CD14-positive monocyte (primary cell): Measurements from ENCODE around the gene ZNF138. TPM values are rescaled to one million over a fixed set of nuclear protein-coding genes. Genes with fewer than 3 reads are reported as not detected.

Source experiments
- DNase-seq, 3 donors: peaks; one replicate each; pipeline ENCODE4 v3.0.0-alpha.2; 2011 to 2022
- H2AFZ ChIP-seq: 2 replicates; pipeline ENCODE4 v1.6.0; 2012; ENCODE audit warnings: mild to moderate bottlenecking, low read depth, low read length, inconsistent platforms; ENCODE audit not compliant: insufficient read depth, poor library complexity, severe bottlenecking
- H3K27ac ChIP-seq, 2 donors: 1 replicate in 1 of 2; 2 replicates in 1 of 2; pipeline ENCODE4 v1.5.1; 2012 to 2013; ENCODE audit warnings: low read length in 2 of 2, control low read depth in 1 of 2, inconsistent platforms in 1 of 2, low read depth in 1 of 2, mild to moderate bottlenecking in 1 of 2
- H3K27me3 ChIP-seq, 2 donors: one replicate each; pipeline versions ENCODE4 v1.6.0 to v1.6.1; 2011 to 2013; ENCODE audit warnings: low read length in 2 of 2; ENCODE audit not compliant: control insufficient read depth in 2 of 2, insufficient read depth in 2 of 2
- H3K36me3 ChIP-seq, 2 donors: replicated peaks in 1 of 2; 1 replicate in 1 of 2; 2 replicates in 1 of 2; pipeline versions ENCODE4 v1.5.1 to v1.6.1; 2012 to 2013; ENCODE audit warnings: low read length in 2 of 2, control low read depth in 1 of 2, inconsistent platforms in 1 of 2, mild to moderate bottlenecking in 1 of 2; ENCODE audit not compliant: insufficient read depth in 2 of 2, control insufficient read depth in 1 of 2
- H3K4me1 ChIP-seq, 2 donors: 1 replicate in 1 of 2; 2 replicates in 1 of 2; pipeline versions ENCODE4 v1.5.1 to v1.6.1; 2012 to 2013; ENCODE audit warnings: low read length in 2 of 2, control low read depth in 1 of 2, inconsistent platforms in 1 of 2, mild to moderate bottlenecking in 1 of 2, moderate library complexity in 1 of 2; ENCODE audit not compliant: insufficient read depth in 2 of 2, control insufficient read depth in 1 of 2
- H3K4me2 ChIP-seq: replicated peaks from 2 replicates; pipeline ENCODE3; 2012; ENCODE audit warnings: low read length, moderate library complexity, mild to moderate bottlenecking; ENCODE audit not compliant: poor library complexity, severe bottlenecking; ENCODE audit errors: extremely low read depth
- H3K4me3 ChIP-seq, 3 experiments: fragments of 200-600 bp in 1 of 3; sonication (generic) in 1 of 3; replicated peaks in 1 of 3; 1 replicate in 2 of 3; 2 replicates in 1 of 3; pipeline ENCODE4 v1.5.1; 2011 to 2013; ENCODE audit warnings: low read length in 3 of 3, mild to moderate bottlenecking in 3 of 3, control low read depth in 2 of 3, low read depth in 2 of 3, inconsistent platforms in 1 of 3, moderate library complexity in 1 of 3
- H3K79me2 ChIP-seq: 2 replicates; pipeline ENCODE4 v1.6.0; 2012; ENCODE audit warnings: mild to moderate bottlenecking, control low read depth, inconsistent platforms, low read length, moderate library complexity; ENCODE audit not compliant: insufficient read depth
- H3K9ac ChIP-seq: 2 replicates; pipeline ENCODE4 v1.6.0; 2017; ENCODE audit warnings: low read length, mild to moderate bottlenecking; ENCODE audit not compliant: insufficient read depth, poor library complexity, severe bottlenecking
- H3K9me3 ChIP-seq, 2 donors: replicated peaks in 1 of 2; 1 replicate in 1 of 2; 2 replicates in 1 of 2; pipeline versions ENCODE4 v1.5.1 to v1.6.1; 2012 to 2013; ENCODE audit warnings: low read length in 2 of 2, control low read depth in 1 of 2; ENCODE audit not compliant: control insufficient read depth in 1 of 2, insufficient read depth in 1 of 2
- H4K20me1 ChIP-seq: 2 replicates; pipeline ENCODE4 v1.6.0; 2012; ENCODE audit warnings: mild to moderate bottlenecking, low read length, control low read depth, moderate library complexity; ENCODE audit not compliant: insufficient read depth
- H3K27ac Mint-ChIP-seq, 7 donors: one replicate each; pipeline ENCODE4 v1.8.0; 2020; ENCODE audit warnings: mild to moderate bottlenecking in 7 of 7, mixed read lengths in 7 of 7, moderate library complexity in 6 of 7, inconsistent platforms in 2 of 7
- H3K27me3 Mint-ChIP-seq, 3 donors: one replicate each; pipeline ENCODE4 v1.8.0; 2021 to 2022; ENCODE audit warnings: low read depth in 3 of 3, mild to moderate bottlenecking in 3 of 3, mixed read lengths in 3 of 3, moderate library complexity in 3 of 3, inconsistent platforms in 1 of 3
- H3K36me3 Mint-ChIP-seq, 2 donors: one replicate each; pipeline ENCODE4 v1.8.0; 2020; ENCODE audit warnings: mixed read lengths in 2 of 2, inconsistent platforms in 1 of 2, mild to moderate bottlenecking in 1 of 2
- H3K4me1 Mint-ChIP-seq: one replicate; pipeline ENCODE4 v1.8.0; 2020; ENCODE audit warnings: mild to moderate bottlenecking, mixed read lengths
- H3K4me3 Mint-ChIP-seq, 2 donors: one replicate each; pipeline ENCODE4 v1.8.0; 2020; ENCODE audit warnings: mild to moderate bottlenecking in 2 of 2, mixed read lengths in 2 of 2, moderate library complexity in 1 of 2
- H3K9me3 Mint-ChIP-seq, 7 donors: one replicate each; pipeline ENCODE4 v1.8.0; 2020 to 2022; ENCODE audit warnings: mixed read lengths in 7 of 7, mild to moderate bottlenecking in 6 of 7, moderate library complexity in 6 of 7, inconsistent platforms in 2 of 7
- CTCF ChIP-seq: fragments of 200-600 bp; IDR thresholded peaks from one replicate; pipeline ENCODE4 v1.8.0; 2022; ENCODE audit warnings: antibody characterized with exemption, mild to moderate bottlenecking
- WGBS: methylation state at CpG from one replicate; pipeline ENCODE4 v1.1.5; 2013; ENCODE audit warnings: missing lambda C conversion rate; ENCODE audit not compliant: insufficient coverage; 5-methylcytosine and 5-hydroxymethylcytosine counted together
- intact Hi-C, 2 donors: fragments of 100-400 bp; cut with micrococcal nuclease; formaldehyde crosslinking; loops; one replicate each; pipeline versions ENCODE4 v1.15.0 to v1.15.1; 2023
- polyA plus RNA-seq, 3 donors: library from polyadenylated mRNA; depleted of rRNA in 1 of 3; unstranded in 2 of 3; stranded (reverse) in 1 of 3; fragments of 300-500 nt in 2 of 3; fragments of >200 nt in 1 of 3; fragmentation: Illumina TruSeq in 2 of 3; gene quantifications; 1 replicate in 2 of 3; 2 replicates in 1 of 3; pipeline ENCODE4 v1.2.3, GENCODE V29; 2012 to 2021

ZNF138 gene
- polyA plus RNA-seq, 3 donors = 0.89 to 1.1 (median 1.1) TPM

GRCh38 chr7:64875258-64875657 is 81.0 kb downstream of the ZNF138 start:
- 97% methylated on average over 18 of the region's 18 CpGs for WGBS
- DNase-seq = no peak
- no peaks in the 10 kb centered on the region for H3K36me3 ChIP-seq
- no peaks in the 10 kb centered on the region for H4K20me1 ChIP-seq
- intact Hi-C loops = no loop called here
- peaks cover 5% of the 10 kb centered on the region for H3K4me1 Mint-ChIP-seq
- peaks cover 0 to 10% (median 7%) of the 10 kb centered on the region in 3 donors for H3K27me3 Mint-ChIP-seq
- no peaks in the 10 kb centered on the region for H3K36me3 Mint-ChIP-seq
- no peak overlapping the region for H3K4me3 Mint-ChIP-seq
- H3K27ac Mint-ChIP-seq = no peak overlapping the region
- H3K4me1 ChIP-seq = no peaks in the 10 kb centered on the region
- no peaks in the 10 kb centered on the region for H3K27me3 ChIP-seq
- H3K9me3 Mint-ChIP-seq = peaks cover 80 to 96% (median 95%) of the 10 kb centered on the region in 7 donors
- no peak overlapping the region for H3K4me2 ChIP-seq
- no peak overlapping the region for H3K9ac ChIP-seq
- peaks cover 100% of the 10 kb centered on the region in 2 donors for H3K9me3 ChIP-seq
- no peak overlapping the region for H2AFZ ChIP-seq
- no peak overlapping the region for H3K4me3 ChIP-seq
- H3K79me2 ChIP-seq = no peaks in the 10 kb centered on the region
- TF ChIP-seq CTCF = no peak
- H3K27ac ChIP-seq = no peak overlapping the region

GRCh38 chr7:64875658-64876406 is 81.6 kb downstream of the ZNF138 start:
- Histone ChIP-seq H2AFZ (no peak overlapping the region), H3K4me2 (no peak overlapping the region), H3K4me3 (no peak overlapping the region), H3K79me2 (no peaks in the 10 kb centered on the region), H3K9ac (no peak overlapping the region), H3K27ac (no peak overlapping the region), H3K4me1 (no peaks in the 10 kb centered on the region), H3K9me3 (peaks cover 100% of the 10 kb centered on the region in 2 donors), H3K36me3 (no peaks in the 10 kb centered on the region), H4K20me1 (no peaks in the 10 kb centered on the region), H3K27me3 (no peaks in the 10 kb centered on the region)
- Mint-ChIP-seq H3K9me3 (peaks cover 79 to 96% (median 95%) of the 10 kb centered on the region in 7 donors), H3K27me3 (peaks cover 0 to 10% (median 7%) of the 10 kb centered on the region in 3 donors), H3K36me3 (no peaks in the 10 kb centered on the region), H3K4me3 (no peak overlapping the region), H3K4me1 (peaks cover 5% of the 10 kb centered on the region), H3K27ac (no peak overlapping the region)
- TF ChIP-seq CTCF = no peak
- intact Hi-C loops = no loop called here
- DNase-seq = no peak
- WGBS = 92% methylated on average over 11 of the region's 23 CpGs
